Measurements from ENCODE around the gene ADARB1.
"Not testable (repeated sequence)": the region's sequence is repeated elsewhere in the genome, so short reads cannot be mapped to it uniquely, and the experiment has no call there.

The ADARB1 gene

GRCh38 chr21:45124596-45124995 is 50.2 kb downstream of the ADARB1 start:
- Histone ChIP-seq H3K4me1 (ENCODE audit: control insufficient read depth, insufficient read depth, low read length) (peaks cover 33% of the 10 kb centered on the region), H3K4me3 (ENCODE audit: low read length) (no peak overlapping the region), H3K27ac (ENCODE audit: low read depth, low read length) (no peak overlapping the region), H3K9ac (ENCODE audit: low read length) (no peak overlapping the region), H3K36me3 (ENCODE audit: control insufficient read depth, insufficient read depth, low read length) (no peaks in the 10 kb centered on the region), H3K27me3 (ENCODE audit: control insufficient read depth, insufficient read depth, low read length) (no peaks in the 10 kb centered on the region)

GRCh38 chr21:45125357-45125756 is 51.0 kb downstream of the ADARB1 start:
- Histone ChIP-seq H3K27me3 (ENCODE audit: control insufficient read depth, insufficient read depth, low read length) (no peaks in the 10 kb centered on the region), H3K36me3 (ENCODE audit: control insufficient read depth, insufficient read depth, low read length) (no peaks in the 10 kb centered on the region), H3K4me3 (ENCODE audit: low read length) (no peak overlapping the region), H3K4me1 (ENCODE audit: control insufficient read depth, insufficient read depth, low read length) (peaks cover 36% of the 10 kb centered on the region), H3K27ac (ENCODE audit: low read depth, low read length) (no peak overlapping the region), H3K9ac (ENCODE audit: low read length) (no peak overlapping the region)

DNA sequence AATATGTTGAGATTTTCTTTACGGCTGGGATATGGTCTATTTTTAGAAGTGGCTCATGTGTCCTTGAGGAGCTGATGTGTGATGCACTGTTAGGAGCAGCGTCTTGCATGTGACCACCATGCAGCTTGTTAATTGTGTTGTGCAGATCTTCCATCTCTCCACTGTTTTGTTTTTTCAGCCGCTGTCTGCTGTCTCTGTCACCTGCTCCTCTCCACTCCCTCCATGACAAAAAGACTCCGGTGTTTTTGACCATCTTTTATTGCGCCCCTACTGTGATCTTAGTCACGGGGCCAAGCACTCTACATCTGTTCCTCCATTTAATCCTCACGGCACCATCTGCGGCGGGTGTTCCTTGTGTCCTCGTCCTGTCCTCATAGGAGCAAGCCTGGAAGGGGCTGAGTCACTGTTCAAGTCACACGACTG is 51.8 kb downstream of the ADARB1 start:
- Histone ChIP-seq H3K4me3 (ENCODE audit: low read length) (no peak overlapping the region), H3K27ac (ENCODE audit: low read depth, low read length) (no peak overlapping the region), H3K36me3 (ENCODE audit: control insufficient read depth, insufficient read depth, low read length) (no peaks in the 10 kb centered on the region), H3K27me3 (ENCODE audit: control insufficient read depth, insufficient read depth, low read length) (no peaks in the 10 kb centered on the region), H3K9ac (ENCODE audit: low read length) (no peak overlapping the region), H3K4me1 (ENCODE audit: control insufficient read depth, insufficient read depth, low read length) (peaks cover 35% of the 10 kb centered on the region)

DNA sequence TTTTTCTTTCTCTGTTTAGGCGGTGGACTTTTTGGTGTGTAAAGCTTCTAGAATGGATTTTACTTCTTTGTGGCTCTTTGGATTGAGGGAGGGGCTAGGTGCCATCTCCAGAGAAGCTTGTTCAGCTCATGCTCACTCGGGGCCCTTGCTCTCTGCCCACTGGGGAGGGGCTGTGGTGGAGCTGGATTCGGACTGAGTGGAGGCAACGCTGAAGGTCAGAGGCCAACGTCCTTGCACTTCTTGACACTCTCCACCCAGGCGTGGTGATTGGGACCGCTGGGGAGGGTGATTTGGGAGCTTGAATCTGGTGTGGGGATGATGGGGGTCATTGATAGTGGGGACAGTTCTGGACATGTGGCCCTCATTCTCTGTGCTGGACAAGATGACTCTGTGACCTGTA is 52.6 kb downstream of the ADARB1 start:
- no peak overlapping the region for H3K4me3 ChIP-seq (ENCODE audit: low read length)
- no peak overlapping the region for H3K9ac ChIP-seq (ENCODE audit: low read length)
- H3K27ac ChIP-seq (ENCODE audit: low read depth, low read length) = no peak overlapping the region
- no peaks in the 10 kb centered on the region for H3K36me3 ChIP-seq (ENCODE audit: control insufficient read depth, insufficient read depth, low read length)
- no peaks in the 10 kb centered on the region for H3K27me3 ChIP-seq (ENCODE audit: control insufficient read depth, insufficient read depth, low read length)
- peaks cover 33% of the 10 kb centered on the region for H3K4me1 ChIP-seq (ENCODE audit: control insufficient read depth, insufficient read depth, low read length)

DNA sequence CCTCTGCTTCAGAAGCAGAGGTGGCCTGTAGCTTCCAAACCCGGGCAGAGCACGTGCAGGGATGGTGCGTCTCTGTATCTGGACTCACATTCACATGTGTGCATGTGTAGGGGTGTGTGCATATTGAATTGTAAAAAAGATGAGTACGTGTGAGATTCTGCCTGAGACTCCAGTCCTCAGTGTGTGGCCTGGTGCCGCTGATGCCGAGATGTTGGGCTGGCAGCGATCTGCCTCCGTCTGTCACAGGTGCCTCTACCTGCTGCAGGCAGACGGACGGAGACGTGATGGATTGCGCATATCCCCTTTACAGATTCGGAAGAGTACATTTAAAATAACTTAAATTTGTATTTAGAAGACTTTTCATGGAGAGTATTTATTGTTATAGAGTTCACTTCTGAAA is 53.6 kb downstream of the ADARB1 start:
- no peak overlapping the region for H3K9ac ChIP-seq (ENCODE audit: low read length)
- peaks cover 32% of the 10 kb centered on the region for H3K4me1 ChIP-seq (ENCODE audit: control insufficient read depth, insufficient read depth, low read length)
- no peak overlapping the region for H3K4me3 ChIP-seq (ENCODE audit: low read length)
- H3K27me3 ChIP-seq (ENCODE audit: control insufficient read depth, insufficient read depth, low read length) = no peaks in the 10 kb centered on the region
- no peaks in the 10 kb centered on the region for H3K36me3 ChIP-seq (ENCODE audit: control insufficient read depth, insufficient read depth, low read length)
- H3K27ac ChIP-seq (ENCODE audit: low read depth, low read length) = no peak overlapping the region

GRCh38 chr21:45128613-45129188 is 54.3 kb downstream of the ADARB1 start:
- peaks cover 29% of the 10 kb centered on the region for H3K4me1 ChIP-seq (ENCODE audit: control insufficient read depth, insufficient read depth, low read length)
- no peak overlapping the region for H3K9ac ChIP-seq (ENCODE audit: low read length)
- H3K27ac ChIP-seq (ENCODE audit: low read depth, low read length) = no peak overlapping the region
- no peaks in the 10 kb centered on the region for H3K36me3 ChIP-seq (ENCODE audit: control insufficient read depth, insufficient read depth, low read length)
- no peaks in the 10 kb centered on the region for H3K27me3 ChIP-seq (ENCODE audit: control insufficient read depth, insufficient read depth, low read length)
- H3K4me3 ChIP-seq (ENCODE audit: low read length) = no peak overlapping the region

- Histone ChIP-seq H3K36me3 (ENCODE audit: control insufficient read depth, insufficient read depth, low read length) (no peaks in the 10 kb centered on the region), H3K27me3 (ENCODE audit: control insufficient read depth, insufficient read depth, low read length) (no peaks in the 10 kb centered on the region), H3K4me1 (ENCODE audit: control insufficient read depth, insufficient read depth, low read length) (peaks cover 29% of the 10 kb centered on the region), H3K9ac (ENCODE audit: low read length) (no peak overlapping the region), H3K4me3 (ENCODE audit: low read length) (no peak overlapping the region), H3K27ac (ENCODE audit: low read depth, low read length) (peak overlapping the region; percentile 45)
These were observed 55.0 kb downstream of the ADARB1 start for GRCh38 chr21:45129189-45129923.

- H3K27ac ChIP-seq (ENCODE audit: low read depth, low read length) = peak overlapping the region; percentile 55
- H3K36me3 ChIP-seq (ENCODE audit: control insufficient read depth, insufficient read depth, low read length) = no peaks in the 10 kb centered on the region
- no peak overlapping the region for H3K4me3 ChIP-seq (ENCODE audit: low read length)
- H3K4me1 ChIP-seq (ENCODE audit: control insufficient read depth, insufficient read depth, low read length) = peaks cover 27% of the 10 kb centered on the region
- no peaks in the 10 kb centered on the region for H3K27me3 ChIP-seq (ENCODE audit: control insufficient read depth, insufficient read depth, low read length)
- no peak overlapping the region for H3K9ac ChIP-seq (ENCODE audit: low read length)
These were observed 56.0 kb downstream of the ADARB1 start for GRCh38 chr21:45130324-45130774.

DNA sequence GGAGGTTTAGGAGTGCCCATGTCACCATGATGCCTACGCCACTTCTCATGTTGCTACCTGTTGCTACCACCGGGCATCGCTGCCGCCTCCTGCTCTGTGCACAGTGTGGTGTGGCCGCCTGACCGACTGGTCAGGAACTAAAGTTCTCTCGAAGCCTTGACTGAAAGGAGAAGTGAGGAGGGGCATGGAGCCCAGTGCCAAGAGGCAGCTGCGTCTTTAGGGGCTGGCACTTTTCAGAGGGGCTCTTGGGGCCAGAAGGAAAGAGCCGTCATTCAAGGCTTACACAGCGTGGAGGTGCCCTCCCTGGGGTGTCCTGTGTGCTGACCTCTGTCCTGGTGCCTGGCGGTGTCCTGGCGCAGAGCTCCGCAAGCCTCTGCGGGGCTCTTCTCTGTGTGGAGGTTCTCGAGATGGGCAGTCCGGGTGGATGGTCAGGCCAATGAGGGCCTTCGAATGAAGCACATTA is 57.2 kb downstream of the ADARB1 start:
- Histone ChIP-seq H3K9ac (ENCODE audit: low read length) (no peak overlapping the region), H3K27me3 (ENCODE audit: control insufficient read depth, insufficient read depth, low read length) (no peaks in the 10 kb centered on the region), H3K36me3 (ENCODE audit: control insufficient read depth, insufficient read depth, low read length) (no peaks in the 10 kb centered on the region), H3K4me3 (ENCODE audit: low read length) (no peak overlapping the region), H3K27ac (ENCODE audit: low read depth, low read length) (peak overlapping the region; percentile 55), H3K4me1 (ENCODE audit: control insufficient read depth, insufficient read depth, low read length) (peaks cover 22% of the 10 kb centered on the region)

GRCh38 chr21:45132841-45133573 is 58.6 kb downstream of the ADARB1 start:
- Histone ChIP-seq H3K4me3 (ENCODE audit: low read length) (no peak overlapping the region), H3K27ac (ENCODE audit: low read depth, low read length) (no peak overlapping the region), H3K27me3 (ENCODE audit: control insufficient read depth, insufficient read depth, low read length) (no peaks in the 10 kb centered on the region), H3K36me3 (ENCODE audit: control insufficient read depth, insufficient read depth, low read length) (no peaks in the 10 kb centered on the region), H3K9ac (ENCODE audit: low read length) (no peak overlapping the region), H3K4me1 (ENCODE audit: control insufficient read depth, insufficient read depth, low read length) (peaks cover 21% of the 10 kb centered on the region)

- H3K27me3 ChIP-seq (ENCODE audit: control insufficient read depth, insufficient read depth, low read length); H3K27ac ChIP-seq (ENCODE audit: low read depth, low read length); H3K36me3 ChIP-seq (ENCODE audit: control insufficient read depth, insufficient read depth, low read length); H3K4me3 ChIP-seq (ENCODE audit: low read length); H3K9ac ChIP-seq (ENCODE audit: low read length): not testable (repeated sequence)
- H3K4me1 ChIP-seq (ENCODE audit: control insufficient read depth, insufficient read depth, low read length) = peaks cover 21% of the 10 kb centered on the region
These were observed 59.3 kb downstream of the ADARB1 start for GRCh38 chr21:45133574-45134278.
